ENCODE measurements around the gene MTHFD1. TPM values are rescaled to one million over a fixed set of nuclear protein-coding genes. Genes with fewer than 3 reads are reported as not detected.

Gene MTHFD1
- total and polyA plus RNA-seq, 9 of the 15 experiments (the other 6 are each of a cell fraction or from before 2014, with no cell fraction given): 66.7 to 158 (median 90.9) TPM

- TF ChIP-seq NR3C1 (CRISPR knock-in tag; IDR thresholded peaks at IDR 0.05): no peak
- TF ChIP-seq MTF1 (CRISPR knock-in tag; IDR thresholded peaks at IDR 0.05; ENCODE audit: borderline replicate concordance): no peak
- no peak for TF ChIP-seq SMAD3 (CRISPR knock-in tag; conservative IDR thresholded peaks at IDR 0.05)
- no peak for TF ChIP-seq GTF2A2 (tag; IDR thresholded peaks at IDR 0.05)
- TF ChIP-seq ZBTB17 (CRISPR knock-in tag; IDR thresholded peaks at IDR 0.05): no peak
- TF ChIP-seq RFX1 (IDR thresholded peaks at IDR 0.05): no peak
- no peak for TF ChIP-seq HINFP (tag; conservative IDR thresholded peaks at IDR 0.05; ENCODE audit: low read depth)
- TF ChIP-seq CTCF (IDR thresholded peaks at IDR 0.05 in 2 of 3, conservative IDR thresholded peaks at IDR 0.05 in 1 of 3; ENCODE audit: insufficient read depth in 2 of 3, low read depth in 1 of 3, low read length in 3 of 3): no peak
- TF ChIP-seq E2F6 (IDR thresholded peaks at IDR 0.05; ENCODE audit: borderline replicate concordance in 1 of 2, extremely low read depth in 1 of 2, insufficient read depth in 1 of 2, insufficient read length in 1 of 2, low read depth in 1 of 2, low read length in 1 of 2, poor library complexity in 1 of 2, severe bottlenecking in 1 of 2): peak in 1 of 2 experiments; percentile 32
- no peak for TF ChIP-seq NFIC (IDR thresholded peaks at IDR 0.05)
- no peak for TF ChIP-seq PHF20 (IDR thresholded peaks at IDR 0.05; ENCODE audit: partially characterized antibody)
- no peak for TF ChIP-seq DIDO1 (tag; IDR thresholded peaks at IDR 0.05; ENCODE audit: low read depth)
- TF ChIP-seq CCNT2 (IDR thresholded peaks at IDR 0.05; ENCODE audit: borderline replicate concordance, extremely low read depth, insufficient read length, low read depth, low read length): peak; percentile 66
- no peak for TF ChIP-seq EWSR1 (IDR thresholded peaks at IDR 0.05; ENCODE audit: borderline replicate concordance, low read depth, partially characterized antibody)
- peak; percentile 67 for TF ChIP-seq CHD1 (IDR thresholded peaks at IDR 0.05; ENCODE audit: low read length)
- no peak for TF ChIP-seq ZNF76 (CRISPR knock-in tag; IDR thresholded peaks at IDR 0.05; ENCODE audit: borderline replicate concordance)
- no peak for TF ChIP-seq MTA1 (IDR thresholded peaks at IDR 0.05; ENCODE audit: borderline replicate concordance)
- TF ChIP-seq ZNF174 (CRISPR knock-in tag; IDR thresholded peaks at IDR 0.05): no peak
- no peak for TF ChIP-seq BRF2 (IDR thresholded peaks at IDR 0.05; ENCODE audit: borderline replicate concordance, insufficient read depth, insufficient read length)
- TF ChIP-seq ZNF695 (CRISPR knock-in tag; IDR thresholded peaks at IDR 0.05): no peak
- TF ChIP-seq NFATC3 (IDR thresholded peaks at IDR 0.05): no peak
These were observed 117.0 kb downstream of the MTHFD1 start (continued) for GRCh38 chr14:64504897-64505794.
